Brain microvascular endothelial cell (primary cell): ENCODE measurements around the gene SCAPER.
A peak's percentile ranks its signal among the peaks of the same experiment; 100 is the strongest.

ENCODE experiments used
- DNase-seq: peaks from one replicate; pipeline ENCODE4 v3.0.0-alpha.2; 2020
- H3K27ac ChIP-seq: fragments of 250-450 bp; sonication (Bioruptor Pico); 2 replicates; pipeline ENCODE4 v1.5.1; 2020; ENCODE audit warnings: mild to moderate bottlenecking, moderate library complexity
- H3K27me3 ChIP-seq: fragments of 250-450 bp; sonication (Bioruptor Pico); replicated peaks from 2 replicates; pipeline ENCODE4 v1.5.1; 2020; ENCODE audit warnings: mild to moderate bottlenecking
- H3K36me3 ChIP-seq: fragments of 250-450 bp; sonication (Bioruptor Pico); replicated peaks from 2 replicates; pipeline ENCODE4 v1.5.1; 2020; ENCODE audit warnings: mild to moderate bottlenecking
- H3K4me3 ChIP-seq: 2 replicates; pipeline ENCODE4 v1.5.1; 2011; ENCODE audit warnings: low read depth, mild to moderate bottlenecking, control low read depth, low read length, moderate library complexity
- CTCF ChIP-seq: IDR thresholded peaks from 2 replicates; pipeline ENCODE4 v1.5.1; 2011; ENCODE audit warnings: low read depth, mild to moderate bottlenecking, moderate library complexity, low read length, control low read depth, inconsistent platforms; ENCODE audit errors: missing control alignments
- in situ Hi-C: cut with HindIII; loops from 2 replicates; pipeline ENCODE4 v1.10.0; 2017; ENCODE audit warnings: low sequenced_read_pairs, low pct_ligation_motif_present

Gene SCAPER

GRCh38 chr15:76577879-76578512 lies 327.1 kb downstream of the SCAPER start:
- in situ Hi-C loops: no loop called here
- no peak overlapping the region for H3K27ac ChIP-seq
- DNase-seq: no peak
- H3K36me3 ChIP-seq: no peaks in the 10 kb centered on the region
- H3K4me3 ChIP-seq: no peak overlapping the region
- no peak for TF ChIP-seq CTCF
- no peaks in the 10 kb centered on the region for H3K27me3 ChIP-seq

- in situ Hi-C loops: no loop called here
- H3K27me3 ChIP-seq: no peaks in the 10 kb centered on the region
- no peak for TF ChIP-seq CTCF
- no peaks in the 10 kb centered on the region for H3K36me3 ChIP-seq
- no peak overlapping the region for H3K27ac ChIP-seq
- peak; percentile 44 for DNase-seq
- no peak overlapping the region for H3K4me3 ChIP-seq
These were observed 328.4 kb downstream of the SCAPER start for GRCh38 chr15:76576523-76577279.

GRCh38 chr15:76575679-76576078 lies 329.5 kb downstream of the SCAPER start:
- in situ Hi-C loops: no loop called here
- no peaks in the 10 kb centered on the region for H3K36me3 ChIP-seq
- H3K4me3 ChIP-seq: no peak overlapping the region
- no peak for TF ChIP-seq CTCF
- H3K27ac ChIP-seq: no peak overlapping the region
- DNase-seq: no peak
- H3K27me3 ChIP-seq: no peaks in the 10 kb centered on the region

- no peak for DNase-seq
- in situ Hi-C loops: no loop called here
- H3K27ac ChIP-seq: no peak overlapping the region
- H3K36me3 ChIP-seq: no peaks in the 10 kb centered on the region
- TF ChIP-seq CTCF: no peak
- H3K4me3 ChIP-seq: no peak overlapping the region
- no peaks in the 10 kb centered on the region for H3K27me3 ChIP-seq
These were observed 329.9 kb downstream of the SCAPER start for GRCh38 chr15:76575274-76575673.

- TF ChIP-seq CTCF: no peak
- DNase-seq: no peak
- Histone ChIP-seq H3K27me3 (no peaks in the 10 kb centered on the region), H3K27ac (no peak overlapping the region), H3K36me3 (no peaks in the 10 kb centered on the region), H3K4me3 (no peak overlapping the region)
- in situ Hi-C loops: no loop called here
These were observed 332.2 kb downstream of the SCAPER start for GRCh38 chr15:76572983-76573314.

GRCh38 chr15:76566276-76566675 lies 338.9 kb downstream of the SCAPER start:
- no peaks in the 10 kb centered on the region for H3K27me3 ChIP-seq
- in situ Hi-C loops: no loop called here
- TF ChIP-seq CTCF: no peak
- no peak overlapping the region for H3K27ac ChIP-seq
- DNase-seq: no peak
- H3K4me3 ChIP-seq: no peak overlapping the region
- H3K36me3 ChIP-seq: no peaks in the 10 kb centered on the region
